Keratinocyte (primary cell): Measurements from ENCODE around the gene SNX19.

Experiments used
- CTCF ChIP-seq, 3 experiments: IDR thresholded peaks in 1 of 3; conservative IDR thresholded peaks in 1 of 3; optimal IDR thresholded peaks in 1 of 3; 2 replicates in 2 of 3; 3 replicates in 1 of 3; pipeline versions ENCODE3 to v1.5.1; 2011; ENCODE audit warnings: low read length in 3 of 3, mild to moderate bottlenecking in 3 of 3, moderate library complexity in 2 of 3, control low read depth in 1 of 3, inconsistent platforms in 1 of 3; ENCODE audit not compliant: insufficient read depth in 2 of 3; ENCODE audit errors: extremely low read depth in 1 of 3
- EZH2 ChIP-seq: IDR thresholded peaks from one replicate; pipeline ENCODE4 v1.6.1; 2012; ENCODE audit warnings: inconsistent platforms, mild to moderate bottlenecking, low read length, moderate library complexity

GRCh38 chr11:130924750-130925149, 8.5 kb upstream of the SNX19 start:
- TF ChIP-seq CTCF (optimal IDR thresholded peaks at IDR 0.05 in 1 of 3, IDR thresholded peaks at IDR 0.05 in 1 of 3, conservative IDR thresholded peaks at IDR 0.05 in 1 of 3; ENCODE audit: extremely low read depth in 1 of 3, insufficient read depth in 2 of 3, low read length in 3 of 3): no peak
- TF ChIP-seq EZH2: no peak
